Lower leg skin (tissue), 3 donors: ENCODE results near the gene DDR1.

Source experiments
- CTCF ChIP-seq, 3 donors: fragments of 450-650 bp; IDR thresholded peaks; one replicate each; pipeline ENCODE4 v1.5.1; 2016; ENCODE audit warnings: antibody characterized with exemption in 3 of 3, mild to moderate bottlenecking in 3 of 3, moderate library complexity in 2 of 3
- POLR2A ChIP-seq, 2 donors: fragments of 450-650 bp; IDR thresholded peaks; one replicate each; pipeline ENCODE4 v1.6.1; 2016 to 2017; ENCODE audit warnings: antibody characterized with exemption in 2 of 2, mild to moderate bottlenecking in 1 of 2, moderate library complexity in 1 of 2

GRCh38 chr6:30881392-30882203 lies 2.7 kb upstream of the DDR1 start:
- TF ChIP-seq POLR2A (IDR thresholded peaks at IDR 0.05) (no peak), CTCF (IDR thresholded peaks at IDR 0.05) (no peak)
